NCI-H1930 (cell line): ENCODE data around the gene SMIM44.
"Not testable (repeated sequence)": the region's sequence is repeated elsewhere in the genome, so short reads cannot be mapped to it uniquely, and the experiment has no call there.

Experiments used
- DNase-seq, 2 experiments: peaks; one replicate each; lab custom pipeline; 2025; lab: John Stamatoyannopoulos, UW

Gene SMIM44

DNA sequence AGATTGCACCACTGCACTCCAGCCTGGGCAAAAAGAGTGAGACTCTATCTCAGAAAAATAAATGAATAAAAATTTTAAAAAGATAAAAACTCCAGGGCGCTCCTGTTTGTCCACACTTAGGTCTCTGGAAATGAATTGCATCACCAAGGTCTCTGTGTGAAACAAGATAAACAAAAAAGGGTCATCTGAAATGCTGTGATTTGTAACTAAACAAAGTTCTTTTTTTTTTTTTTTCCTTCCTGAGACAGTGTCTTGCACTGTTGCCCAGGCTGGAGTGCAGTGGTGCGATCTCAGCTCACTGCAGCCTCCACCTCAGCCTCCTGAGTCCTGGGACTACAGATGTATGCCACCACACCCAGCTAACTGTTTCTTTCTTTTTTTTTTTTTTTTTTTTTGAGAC, 34.4 kb upstream of the SMIM44 start:
- no peak for DNase-seq

DNA sequence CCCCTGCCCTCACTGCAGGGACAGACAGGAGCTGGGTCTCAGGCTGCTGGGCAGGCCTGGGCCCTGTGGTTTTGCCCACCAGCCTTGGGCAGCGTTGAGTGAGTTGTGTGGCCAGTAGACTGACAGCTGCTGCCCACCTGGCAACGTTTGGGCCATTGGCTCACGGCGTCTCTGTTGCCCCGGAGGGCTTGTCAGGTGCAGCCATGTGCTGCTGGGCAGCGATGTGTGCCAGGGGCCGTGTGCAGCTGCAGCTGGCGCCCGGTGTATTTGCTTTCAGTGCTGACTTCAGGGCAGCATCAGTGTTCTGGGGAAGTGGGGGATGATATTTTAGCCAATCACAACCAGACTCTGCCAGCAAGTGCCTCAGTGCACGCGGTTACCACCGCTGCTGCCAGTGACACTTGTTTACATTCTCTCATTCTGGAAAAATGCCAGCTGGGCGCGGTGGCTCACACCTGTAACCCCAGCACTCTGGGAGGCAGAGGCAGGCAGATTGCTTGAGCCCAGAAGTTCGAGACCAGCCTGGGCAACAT, 33.5 kb upstream of the SMIM44 start:
- DNase-seq, result no peak

DNA sequence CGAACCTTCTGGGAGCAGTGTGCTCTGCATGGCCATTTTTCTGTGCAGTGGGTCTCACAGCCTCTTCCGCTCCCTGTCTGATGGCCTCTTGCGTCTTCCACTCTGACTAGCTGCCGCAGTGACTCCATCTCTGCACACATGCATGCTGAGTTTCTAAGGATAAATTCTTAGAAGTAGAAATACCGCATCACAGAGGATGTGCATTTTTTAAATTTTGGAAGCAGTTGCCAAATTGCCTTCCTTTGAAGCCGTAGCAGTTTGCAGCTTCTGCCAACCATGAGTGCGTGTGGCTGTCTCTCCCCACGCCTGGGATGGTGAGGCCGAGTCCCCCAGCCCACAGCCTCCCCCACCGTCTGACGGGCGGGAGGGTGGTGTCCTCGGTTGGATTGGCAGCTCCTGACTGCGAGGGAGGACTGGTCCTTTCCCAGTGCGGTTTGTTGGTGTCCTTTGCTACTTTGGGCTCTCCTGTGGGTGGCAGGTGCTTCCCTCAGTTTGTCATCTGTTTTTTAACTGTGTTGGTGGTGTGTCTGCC, 32.7 kb upstream of the SMIM44 start:
- DNase-seq, result no peak

DNA sequence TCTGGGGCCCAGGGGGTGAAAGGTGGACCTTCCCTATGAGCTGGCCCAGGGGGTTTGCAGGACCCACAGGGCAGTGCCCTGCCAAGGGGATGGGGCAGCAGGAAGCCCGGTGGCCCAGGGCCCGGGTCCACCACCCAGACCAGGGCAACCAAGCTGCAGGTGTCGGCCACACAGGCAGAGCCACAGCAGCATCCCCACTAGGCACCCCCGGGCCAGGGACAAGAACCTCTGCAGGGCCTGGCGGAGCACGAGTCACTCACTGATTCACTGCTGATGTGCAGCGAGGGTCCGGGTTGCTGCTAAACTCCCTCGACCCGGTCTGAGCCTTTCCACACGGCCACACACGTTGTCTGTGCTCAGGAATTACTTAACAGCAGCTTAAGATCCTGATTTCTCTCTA, 31.7 kb upstream of the SMIM44 start:
- no peak for DNase-seq

DNA sequence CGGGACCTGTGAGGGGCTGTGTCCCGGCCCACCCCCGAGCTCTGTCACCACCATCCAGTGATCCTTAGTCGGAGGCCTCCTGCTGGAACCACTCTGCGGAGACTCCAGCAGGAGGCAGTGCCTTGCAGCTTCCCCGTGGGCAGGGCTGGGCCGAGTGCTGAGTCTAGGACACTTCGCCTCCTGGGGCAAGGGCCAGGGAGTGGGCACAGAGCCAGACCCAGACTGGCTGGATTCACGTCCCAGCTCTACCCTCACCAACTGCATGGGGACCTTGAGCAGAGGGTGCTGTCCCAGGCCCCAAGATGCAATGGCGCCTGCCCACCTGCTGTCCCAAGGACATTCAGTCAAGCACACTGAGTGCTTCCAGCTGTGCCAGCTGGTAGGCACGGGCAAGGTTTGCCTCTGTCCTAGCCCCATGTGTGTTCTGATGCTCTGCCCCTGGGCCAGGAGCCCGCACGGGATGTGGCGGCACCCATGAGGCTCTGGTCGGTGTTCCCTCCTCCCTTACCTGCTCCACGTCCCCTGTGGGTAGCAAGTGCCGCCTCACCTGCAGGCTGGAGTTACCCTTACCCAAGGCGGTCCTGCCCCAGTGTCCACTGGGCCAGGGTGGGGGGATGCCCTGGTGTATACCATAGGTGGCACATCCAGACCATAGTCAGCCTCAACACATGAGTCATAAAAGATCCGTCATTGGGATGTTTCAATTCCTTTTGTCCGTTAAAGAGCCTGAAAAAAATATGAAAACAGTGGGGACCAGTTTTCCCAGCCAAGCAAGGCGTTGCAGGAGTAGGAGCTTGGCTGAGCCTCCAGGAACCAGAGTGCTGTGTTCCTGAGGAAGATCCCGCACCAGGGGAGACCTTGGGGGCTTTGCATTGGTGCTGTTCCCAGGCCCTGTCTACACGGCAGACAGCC, 30.2 kb upstream of the SMIM44 start:
- no peak for DNase-seq

- DNase-seq, result no peak
Measured at GRCh38 chr19:3512562-3513228, 29.5 kb upstream of the SMIM44 start.

DNA sequence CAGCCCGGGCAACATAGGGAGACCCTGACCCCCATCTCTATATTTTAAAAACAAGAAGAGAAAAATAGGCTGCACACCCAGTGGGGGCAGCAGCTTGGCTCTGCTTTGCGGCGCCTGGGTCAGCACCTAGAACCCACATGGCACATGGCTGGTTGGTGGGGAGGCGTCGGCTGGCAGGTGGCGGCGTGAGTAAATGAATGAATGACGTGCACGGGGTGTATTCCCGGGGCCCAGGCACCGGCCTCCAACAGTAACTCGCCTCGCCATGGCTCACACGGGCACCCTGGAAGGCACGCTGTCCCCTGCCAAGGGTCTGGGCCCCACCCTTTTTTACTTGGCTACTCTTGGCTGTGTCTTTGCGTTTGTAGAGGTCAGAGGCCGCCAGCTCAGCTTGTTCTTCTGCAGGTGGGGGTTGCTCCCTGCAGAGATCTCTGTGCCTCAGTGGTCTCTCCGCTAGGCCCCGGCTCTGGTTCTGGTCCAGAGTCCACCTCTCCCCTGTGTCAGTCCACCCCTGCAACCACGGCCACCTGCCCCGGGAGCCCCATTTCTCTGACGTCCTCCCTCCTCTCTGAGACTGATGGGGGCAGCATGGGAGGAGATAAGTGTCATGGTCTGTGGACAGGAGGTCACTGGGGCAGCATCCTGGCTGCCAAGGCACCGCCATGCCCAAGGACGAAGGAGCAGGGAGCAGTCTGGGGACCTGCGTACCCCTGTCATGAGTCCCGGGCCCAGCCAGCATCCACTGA, 28.4 kb upstream of the SMIM44 start:
- DNase-seq, result no peak

DNA sequence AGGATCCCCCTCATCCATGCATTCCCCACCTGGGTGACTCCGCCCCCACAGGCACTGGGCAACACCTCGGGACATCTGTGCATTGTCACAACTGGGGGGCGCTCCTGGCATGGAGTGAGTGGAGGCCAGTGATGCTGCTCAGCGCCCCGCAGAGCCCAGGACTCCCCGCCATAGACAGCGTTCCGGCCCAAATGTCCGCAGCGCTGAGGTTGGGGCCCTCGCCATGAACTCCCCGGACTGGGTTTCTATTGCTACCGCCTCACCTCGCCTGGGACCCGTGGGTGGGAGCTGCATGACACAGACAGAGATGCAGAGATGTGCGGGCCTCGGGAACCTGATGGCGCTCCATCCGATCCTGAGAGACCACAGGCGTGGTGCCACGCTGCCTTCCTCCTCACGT, 27.5 kb upstream of the SMIM44 start:
- no peak for DNase-seq

GRCh38 chr19:3509566-3509989, 26.3 kb upstream of the SMIM44 start:
- DNase-seq, result no peak

DNA sequence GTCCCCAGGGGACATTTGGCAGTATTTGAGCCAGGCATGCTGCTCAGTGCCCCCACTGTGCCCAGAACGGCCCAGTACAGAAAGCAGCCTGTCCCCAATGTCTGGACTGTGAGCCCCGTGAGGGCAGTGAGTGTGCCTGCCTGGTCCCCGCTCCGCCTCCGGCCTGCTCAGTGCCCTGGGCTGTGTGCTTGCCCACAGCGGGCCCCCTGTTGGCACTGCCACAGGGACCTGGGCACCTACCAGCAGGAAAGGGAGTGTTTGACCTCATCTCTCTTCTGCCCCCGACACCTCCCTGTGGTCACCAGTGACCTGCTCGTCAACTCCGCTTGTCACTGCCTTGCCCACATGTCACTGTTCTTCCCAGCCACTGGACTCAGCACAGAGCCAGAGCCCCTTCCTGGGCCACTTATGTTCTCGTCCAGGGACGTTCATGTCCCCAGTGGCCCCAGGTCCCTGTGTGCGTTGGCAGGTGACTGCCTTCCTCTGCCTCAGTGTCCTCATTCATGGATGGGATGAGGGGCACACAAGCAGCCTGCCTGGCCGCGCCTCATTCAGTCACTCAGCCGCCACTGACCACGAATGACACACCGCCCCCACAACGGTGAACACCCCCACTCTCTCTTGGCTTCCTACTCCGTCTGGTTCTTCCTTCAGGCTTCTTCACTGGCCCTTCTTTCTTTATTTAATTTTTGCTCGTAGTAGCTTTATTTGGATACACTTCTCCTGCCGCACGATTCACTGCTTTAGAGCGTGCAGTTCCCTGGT, 25.7 kb upstream of the SMIM44 start:
- no peak for DNase-seq

DNA sequence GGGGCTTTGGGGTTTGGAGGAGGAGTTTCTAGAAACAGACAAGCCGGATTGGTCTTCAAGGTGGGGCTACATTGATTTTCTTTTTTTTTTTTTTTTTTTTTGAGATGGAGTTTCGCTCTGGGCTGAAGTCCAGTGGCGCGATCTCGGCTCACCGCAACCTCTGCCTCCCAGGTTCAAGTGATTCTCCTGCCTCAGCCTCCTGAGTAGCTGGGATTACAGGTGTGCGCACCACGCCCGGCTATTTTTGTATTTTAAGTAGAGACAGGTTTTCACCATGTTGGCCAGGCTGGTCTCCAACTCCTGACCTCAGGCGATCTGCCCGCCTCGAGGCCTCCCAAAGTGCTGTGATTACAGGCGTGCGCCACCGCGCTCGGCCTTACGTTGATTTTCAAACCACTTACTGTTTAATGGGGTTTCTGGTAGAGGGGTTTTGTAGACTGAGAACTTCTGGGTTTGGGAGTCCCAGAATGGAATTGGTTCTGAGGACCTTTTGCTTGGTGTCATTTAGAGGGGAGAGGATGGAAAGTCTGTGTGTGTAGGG, 24.9 kb upstream of the SMIM44 start:
- DNase-seq, result not testable (repeated sequence)

DNA sequence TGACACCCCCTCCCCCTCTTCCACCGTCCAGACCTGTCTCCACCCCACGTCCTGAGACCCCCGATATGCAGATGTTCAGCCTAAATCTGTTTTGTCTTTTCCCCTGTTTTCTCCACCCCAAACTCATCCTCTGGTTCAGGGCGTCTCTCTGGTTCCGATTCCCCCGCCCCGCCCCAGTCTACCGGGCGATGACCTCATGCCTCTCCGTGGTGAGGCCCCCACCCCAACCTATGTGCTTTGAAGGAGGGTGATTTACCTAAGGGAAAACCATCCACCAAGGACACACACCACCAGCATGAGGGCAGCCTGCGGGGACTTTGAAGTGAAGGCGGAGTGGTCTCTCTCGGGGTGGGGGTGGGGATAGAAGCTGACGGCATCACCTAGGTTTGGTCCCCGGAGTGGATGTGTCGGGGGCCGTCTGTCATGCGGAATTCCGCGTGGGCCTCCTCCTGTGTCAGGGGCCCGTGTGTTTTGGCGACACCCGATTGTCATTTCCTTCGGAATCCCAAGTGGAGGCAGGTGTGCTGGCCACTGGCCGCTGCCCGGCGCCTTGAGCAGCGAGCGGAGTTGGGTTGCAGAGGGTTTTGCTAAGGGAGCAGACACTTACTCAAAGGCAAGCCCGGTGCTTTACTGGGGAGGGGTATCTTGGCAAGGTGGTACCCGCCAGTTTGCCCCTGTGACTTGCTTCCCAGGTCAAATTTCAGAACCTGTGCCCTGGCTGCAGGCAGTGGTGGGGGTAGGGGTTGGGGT, 24.3 kb upstream of the SMIM44 start:
- no peak for DNase-seq

GRCh38 chr19:3506384-3507340, 23.4 kb upstream of the SMIM44 start:
- DNase-seq, result no peak

DNA sequence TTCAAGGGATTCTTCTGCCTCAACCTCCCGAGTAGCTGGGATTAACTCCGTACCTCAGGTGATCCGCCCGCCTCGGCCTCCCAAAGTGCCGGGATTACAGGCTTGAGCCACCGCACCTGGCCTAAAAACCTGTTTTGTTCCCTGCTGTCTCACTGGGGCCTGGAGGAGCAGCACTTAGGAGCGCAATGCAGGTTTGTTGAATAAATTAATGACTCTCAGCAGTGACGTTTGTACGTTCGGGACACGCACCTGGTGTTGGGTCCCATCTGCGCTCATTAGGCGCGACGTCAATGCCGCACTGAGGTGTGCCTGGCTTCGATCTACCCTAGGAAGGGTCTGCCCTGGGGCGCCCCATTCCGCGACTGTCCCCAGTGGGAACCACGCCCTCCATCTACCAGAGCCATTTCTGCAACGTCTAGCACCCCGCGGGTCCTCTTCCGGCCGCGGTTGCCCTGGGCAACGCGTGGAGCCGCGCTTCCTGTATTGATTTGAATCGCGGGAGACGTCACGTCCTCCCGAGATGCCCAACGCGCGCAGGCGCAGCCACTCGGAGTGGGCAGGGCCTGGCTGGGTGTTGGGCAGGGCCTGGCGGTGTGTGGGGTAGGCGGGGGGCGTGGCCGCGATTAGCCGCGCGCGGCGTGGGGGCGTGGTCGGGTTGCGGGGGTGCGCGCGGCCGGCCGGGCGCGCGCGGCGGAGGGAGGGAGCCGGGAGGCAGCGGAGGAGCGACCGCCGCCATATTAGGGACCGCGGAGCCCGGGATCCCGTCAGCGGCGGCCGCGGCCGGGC, 22.6 kb upstream of the SMIM44 start, which contains the start of gene FZR1:
FZR1 (plus strand) TSS at position 714 of the 786 bp plus-strand sequence. CDS start 16,679 bp downstream, outside the sequence.
- DNase-seq, result peak; percentile 95 to 96

DNA sequence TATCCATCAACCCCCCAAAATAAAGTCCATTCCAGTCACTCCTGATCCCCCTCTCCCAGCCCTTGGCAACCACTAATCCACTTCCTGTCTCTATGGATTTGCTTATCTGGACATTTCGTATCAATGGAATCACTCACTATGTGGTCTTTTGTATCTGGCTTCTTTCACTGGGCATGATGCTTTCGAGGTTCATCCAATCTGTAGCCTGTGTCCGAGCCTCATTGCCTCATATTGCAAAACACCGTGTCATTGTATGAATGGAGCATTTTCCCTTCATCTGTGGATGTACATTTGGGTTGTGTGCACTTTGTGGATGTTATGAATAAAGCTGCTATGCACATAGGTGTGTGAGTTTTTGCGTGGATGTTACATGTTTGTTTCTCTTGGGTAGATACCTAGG, 21.5 kb upstream of the SMIM44 start:
- DNase-seq, result no peak

DNA sequence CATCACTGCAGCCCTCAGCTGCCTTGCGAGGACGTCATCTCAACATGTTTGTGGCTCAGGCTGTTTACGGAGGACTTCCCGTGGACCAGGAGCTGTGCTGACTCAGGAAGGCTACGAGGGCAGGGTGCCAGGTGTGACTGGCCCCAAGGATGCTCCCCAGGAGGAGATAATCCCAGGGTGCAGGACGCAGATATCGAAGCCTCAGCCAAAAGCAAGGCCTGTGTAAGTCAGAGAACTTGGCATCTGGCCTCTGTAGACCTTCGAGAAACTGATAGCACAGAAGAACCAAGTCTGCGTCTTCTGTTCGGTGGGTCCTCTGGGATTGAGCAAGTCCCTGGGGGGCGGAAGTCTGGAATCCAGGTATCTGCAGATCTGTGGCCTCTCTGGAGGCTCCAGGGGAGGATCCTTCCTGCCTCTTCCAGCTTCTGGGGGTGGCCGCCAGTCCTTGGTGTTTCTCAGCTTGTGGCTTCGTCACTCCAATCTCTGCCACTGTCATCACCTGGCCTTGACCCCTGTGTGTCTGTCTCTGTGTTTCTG, 19.9 kb upstream of the SMIM44 start:
- no peak for DNase-seq

GRCh38 chr19:3501780-3502179, 18.5 kb upstream of the SMIM44 start:
- no peak for DNase-seq
